Prostate gland (tissue), 2 donors: ENCODE data around the gene GIPC1.

Experiments used
- CTCF ChIP-seq, 4 experiments: fragments of 200-600 bp in 2 of 4; fragments of 450-650 bp in 2 of 4; sonication (generic) in 2 of 4; IDR thresholded peaks; 1 replicate in 3 of 4; 2 replicates in 1 of 4; pipeline ENCODE4 v1.5.1; 2016 to 2019; ENCODE audit warnings: antibody characterized with exemption in 4 of 4, mild to moderate bottlenecking in 2 of 4, moderate library complexity in 2 of 4
- POLR2AphosphoS5 ChIP-seq: sonication (generic); formaldehyde crosslinking; IDR thresholded peaks from one replicate; pipeline ENCODE4 v1.6.1; 2017; ENCODE audit warnings: antibody characterized with exemption

GRCh38 chr19:14471436-14472187 is 24.3 kb downstream of the GIPC1 start:
- no peak for TF ChIP-seq CTCF (IDR thresholded peaks at IDR 0.05)
- TF ChIP-seq POLR2AphosphoS5, result no peak
